Medulla oblongata (tissue), 1 donor: ENCODE measurements around the gene DENND5B.
"Not testable (repeated sequence)": the region's sequence is repeated elsewhere in the genome, so short reads cannot be mapped to it uniquely, and the experiment has no call there.

ENCODE experiments used
- DNase-seq: peaks from one replicate; pipeline ENCODE4 v3.0.0-alpha.2; 2015; ENCODE audit errors: extremely low spot score

The DENND5B gene

DNA sequence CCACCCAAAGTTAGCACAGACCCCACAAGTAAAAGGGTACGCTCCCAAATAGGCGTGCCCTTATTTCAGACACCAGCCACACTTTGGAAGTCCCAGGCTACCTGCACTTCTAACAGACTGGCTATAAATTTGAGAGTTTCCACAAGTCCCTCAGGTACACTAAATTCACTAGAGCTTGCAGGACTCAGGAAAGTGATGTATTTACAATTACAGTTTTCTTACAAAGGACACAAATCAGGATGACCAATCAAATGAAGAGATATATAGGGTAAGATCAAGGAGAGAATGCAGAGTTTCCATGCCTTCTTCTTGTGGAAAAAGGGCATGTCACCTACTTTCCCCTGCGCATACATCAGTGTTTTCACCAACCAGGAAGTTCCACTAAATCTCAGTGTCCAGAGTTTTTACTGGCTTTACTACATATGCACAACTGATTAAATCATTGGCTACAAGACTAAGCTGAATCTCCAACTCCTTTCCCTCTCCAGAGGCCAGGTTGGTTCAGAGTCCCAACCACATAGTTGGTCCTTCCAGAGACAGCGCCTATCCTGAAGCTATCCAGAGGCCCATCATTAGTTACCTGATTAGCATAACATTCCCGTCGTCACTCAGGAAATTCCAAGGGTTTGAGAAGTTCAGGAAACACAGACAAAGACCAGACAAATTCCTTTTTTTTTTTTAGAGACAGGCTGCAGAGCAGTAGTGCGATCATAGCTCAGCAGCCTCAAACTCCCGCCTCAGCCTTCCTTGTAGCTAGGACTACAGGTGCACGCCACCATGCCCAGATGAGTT is 84.2 kb downstream of the DENND5B start:
- no peak for DNase-seq

DNA sequence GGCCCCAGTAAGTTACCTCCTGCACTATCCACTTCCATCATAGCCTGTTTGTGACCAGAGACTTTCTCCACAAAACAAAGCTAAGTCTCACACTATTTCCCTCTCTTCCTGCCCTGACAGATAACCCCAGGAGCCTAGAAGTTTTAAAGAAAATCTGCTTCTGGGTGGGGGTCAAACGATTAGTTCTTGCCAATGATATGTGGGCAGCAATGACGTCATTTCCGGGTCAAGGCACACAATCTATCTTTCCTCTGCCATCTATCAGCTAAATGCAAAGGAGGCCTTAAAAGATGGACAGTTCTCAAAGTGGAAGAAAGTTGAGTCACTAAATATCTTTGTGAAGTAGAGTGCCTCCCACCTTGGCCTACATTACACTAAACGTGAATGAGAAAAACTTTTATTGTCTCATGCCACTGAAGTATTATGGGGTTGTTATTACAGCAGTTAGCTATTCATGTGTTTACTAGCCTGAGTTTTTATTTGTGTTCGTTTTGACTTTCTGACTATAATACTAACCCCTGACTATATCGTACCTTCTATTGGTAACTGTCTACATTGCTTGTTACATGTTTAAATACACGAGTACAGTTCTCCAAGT is 86.2 kb downstream of the DENND5B start:
- DNase-seq, result no peak

DNA sequence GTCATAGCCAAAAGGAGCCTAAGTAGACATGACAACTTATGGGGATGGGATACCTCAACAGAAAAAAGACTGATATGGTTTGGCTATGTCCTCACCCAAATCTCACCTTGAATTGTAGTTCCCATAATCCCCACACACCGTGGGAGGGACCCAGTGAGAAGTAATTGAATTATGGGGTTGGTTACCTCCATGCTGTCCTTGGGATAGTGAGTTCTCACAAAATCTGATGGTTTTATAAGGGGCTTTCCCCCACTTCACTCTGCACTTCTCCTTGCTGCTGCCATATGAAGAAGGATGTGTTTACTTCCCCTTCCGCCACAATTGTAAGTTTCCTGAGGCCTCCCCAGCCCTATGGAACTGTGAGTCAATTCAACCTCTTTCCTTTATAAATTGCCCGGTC is 89.9 kb downstream of the DENND5B start:
- DNase-seq, result not testable (repeated sequence)

DNA sequence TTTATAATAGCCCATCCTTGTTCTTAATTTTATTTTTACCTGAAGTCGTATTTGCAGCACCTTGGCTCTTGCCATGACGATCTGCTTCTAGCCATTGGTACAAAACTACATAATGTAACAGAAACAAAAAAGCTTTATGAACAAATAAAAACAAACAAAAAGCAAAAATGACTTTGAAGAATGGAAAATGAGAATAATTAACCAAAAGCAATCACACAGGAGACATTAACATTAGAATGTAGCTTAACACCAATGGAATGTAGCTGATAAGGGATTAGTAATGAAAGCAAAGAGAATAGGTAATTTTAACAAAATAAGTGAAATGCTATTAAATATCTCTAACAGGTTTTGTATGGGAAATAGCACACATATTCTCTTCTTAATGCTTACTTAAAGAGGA is 91.4 kb downstream of the DENND5B start:
- no peak for DNase-seq

DNA sequence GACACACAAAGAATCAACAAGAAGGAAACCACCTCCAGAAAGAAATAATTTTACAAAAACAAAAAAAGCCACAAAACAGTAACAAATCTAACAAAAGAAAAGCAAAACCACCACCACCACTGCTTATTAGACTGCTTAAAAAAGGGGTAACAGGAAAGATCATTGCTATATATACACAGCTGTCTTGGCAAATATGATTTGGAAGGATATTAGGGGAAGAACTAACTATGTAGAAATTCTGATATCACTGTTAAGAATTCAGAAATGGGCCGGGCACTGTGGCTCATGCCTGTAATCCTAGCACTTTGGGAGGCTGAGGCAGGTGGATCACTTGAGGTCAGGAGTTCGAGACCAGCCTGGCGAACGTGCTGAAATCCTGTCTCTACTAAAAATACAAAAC is 92.5 kb downstream of the DENND5B start:
- DNase-seq, result no peak

DNA sequence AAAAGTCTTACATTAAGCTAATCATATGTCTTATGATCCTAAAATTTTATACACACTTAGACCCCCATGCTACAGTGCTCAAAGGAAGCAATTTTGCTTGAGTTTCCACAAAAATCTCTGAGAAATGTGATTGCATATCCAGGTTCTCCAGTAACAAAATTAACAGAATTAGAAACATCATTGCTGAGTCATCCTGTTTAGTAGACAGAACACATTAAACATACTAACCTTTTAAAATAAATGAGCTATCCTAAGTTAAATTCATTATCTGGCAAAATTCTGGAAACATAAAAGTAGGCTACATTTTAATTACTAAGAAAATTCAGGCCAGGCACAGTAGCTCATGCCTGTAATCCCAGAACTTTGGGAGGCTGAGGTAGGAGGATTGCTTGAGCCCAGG is 94.7 kb downstream of the DENND5B start:
- DNase-seq, result no peak

DNA sequence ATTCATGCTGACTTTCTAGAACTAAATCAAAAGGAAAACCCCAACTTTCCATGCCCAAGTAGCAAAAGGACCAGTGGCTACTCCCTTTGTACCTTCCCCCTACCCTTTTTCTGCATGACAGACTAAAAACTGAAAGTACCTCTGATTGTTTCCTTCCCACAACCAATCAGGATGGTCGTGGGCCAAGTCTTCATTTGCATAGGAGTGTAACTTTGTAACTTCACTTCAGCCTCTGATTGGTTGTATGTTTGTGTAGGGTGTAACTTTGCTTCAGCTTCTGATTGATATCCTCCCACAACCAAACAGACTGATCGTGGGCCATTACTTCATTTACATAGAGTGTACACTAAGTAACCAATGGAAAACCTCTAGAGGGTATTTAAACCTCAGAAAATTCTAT is 96.5 kb downstream of the DENND5B start:
- DNase-seq, result no peak

DNA sequence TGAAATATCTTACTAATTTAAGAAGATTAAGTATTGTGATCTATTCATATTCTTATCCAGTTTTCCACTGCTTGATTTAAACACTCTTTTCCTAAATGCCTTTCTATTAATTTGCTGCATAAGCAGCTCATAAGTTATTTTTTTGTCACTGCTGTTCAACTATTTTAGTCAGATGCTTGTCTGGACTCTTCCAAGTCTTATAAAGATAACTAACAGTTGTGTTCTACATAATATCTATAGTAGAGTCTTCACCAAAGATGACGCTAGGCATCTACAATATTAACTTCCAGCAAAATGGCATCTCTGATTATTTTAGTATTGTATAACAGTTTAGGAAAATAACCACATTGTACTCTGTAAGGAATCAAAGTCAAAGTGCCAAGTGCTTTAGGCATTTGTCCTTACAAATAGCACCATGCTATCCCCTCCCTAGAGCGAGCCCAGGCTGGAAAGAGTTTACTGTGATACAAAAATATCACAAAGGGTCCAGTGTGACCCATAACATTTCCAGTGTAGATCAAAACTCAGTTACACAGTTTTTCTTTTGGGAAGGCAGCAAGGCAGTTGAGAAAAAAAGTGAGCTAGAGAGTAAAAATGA is 98.2 kb downstream of the DENND5B start:
- no peak for DNase-seq

DNA sequence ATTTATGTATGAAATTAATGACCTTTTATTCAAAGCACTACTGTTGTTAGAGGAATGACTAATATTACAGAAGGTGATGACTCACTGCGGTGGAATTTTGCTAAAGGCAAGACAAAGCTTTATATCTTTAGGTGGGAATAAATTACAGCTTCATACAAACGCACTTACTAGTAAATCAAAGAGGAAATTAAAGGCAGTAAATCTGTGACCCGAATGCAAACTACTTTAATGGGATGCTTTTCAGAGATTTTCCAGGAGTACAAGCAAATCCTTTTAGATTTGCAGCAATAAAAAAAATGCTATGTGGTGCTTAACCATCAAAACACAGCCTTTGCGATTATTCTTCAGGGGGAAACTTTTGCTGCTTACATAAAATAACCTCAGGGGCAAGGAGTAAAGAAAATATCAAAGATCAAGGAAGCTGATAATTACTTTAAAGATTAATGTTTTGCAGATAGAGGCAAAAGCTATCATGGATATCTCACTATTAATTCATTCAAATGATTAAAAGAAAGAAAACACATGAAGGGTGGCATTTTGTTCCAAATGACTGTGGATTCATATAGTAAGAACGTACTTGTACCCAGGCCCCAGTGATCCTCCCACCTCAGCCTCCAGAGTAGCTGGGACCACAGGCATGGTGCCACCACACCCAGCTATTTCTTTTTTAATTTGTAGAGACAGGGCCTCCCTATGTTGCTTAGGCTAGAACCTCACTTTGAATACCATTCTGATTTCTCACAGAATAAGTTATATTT is 98.9 kb downstream of the DENND5B start:
- DNase-seq, result no peak

DNA sequence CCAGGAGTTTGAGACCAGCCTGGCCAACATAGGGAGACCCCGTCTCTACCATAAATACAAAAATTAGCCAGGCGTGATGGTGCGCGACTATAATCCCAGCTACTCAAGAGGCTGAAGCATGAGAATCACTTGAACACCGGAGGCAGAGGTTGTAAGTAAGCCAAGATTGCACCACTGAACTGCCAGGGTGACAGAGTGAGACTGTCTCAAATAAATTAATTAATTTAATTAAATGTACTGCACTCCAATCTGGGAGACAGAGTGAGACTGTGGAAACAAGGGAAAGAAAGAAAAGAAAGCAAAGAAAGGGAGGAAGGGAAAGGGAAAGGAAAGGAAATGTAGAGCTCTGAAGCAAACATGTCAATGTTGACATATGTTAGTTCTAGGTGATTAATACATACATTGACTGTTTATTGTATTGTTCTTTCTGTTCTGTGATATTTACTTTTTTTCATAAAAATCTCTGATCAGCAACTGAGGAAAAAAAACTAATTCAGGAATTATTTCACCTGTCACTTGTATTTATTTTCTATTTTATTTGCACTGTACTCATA is 99.6 kb downstream of the DENND5B start:
- no peak for DNase-seq

DNA sequence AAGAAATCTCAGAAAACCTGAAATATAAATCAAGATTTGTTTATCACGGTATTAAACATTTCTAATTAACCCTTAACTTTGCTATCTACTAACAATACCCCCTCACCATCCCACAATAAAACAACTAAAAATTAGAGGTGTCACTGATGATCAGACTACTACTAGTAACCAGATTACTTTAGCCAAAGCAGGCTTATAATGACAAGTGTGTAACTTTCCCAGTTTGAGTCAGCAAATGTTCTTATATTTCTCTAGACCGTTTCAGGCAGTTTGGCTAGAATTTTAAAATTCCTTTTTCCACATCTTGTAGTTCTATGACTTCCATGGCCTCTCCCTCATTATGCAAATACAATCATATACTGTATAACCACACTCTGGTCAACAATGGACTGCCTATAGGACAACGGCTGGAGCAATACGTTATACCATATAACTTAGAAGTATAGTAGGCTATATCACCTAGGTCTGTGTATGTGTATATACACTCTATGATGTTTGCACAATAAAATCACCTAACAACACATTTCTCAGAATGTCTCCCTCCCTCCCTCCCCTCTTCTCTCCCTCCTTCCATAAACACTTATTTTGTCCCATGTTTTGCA is 102.1 kb downstream of the DENND5B start:
- no peak for DNase-seq

DNA sequence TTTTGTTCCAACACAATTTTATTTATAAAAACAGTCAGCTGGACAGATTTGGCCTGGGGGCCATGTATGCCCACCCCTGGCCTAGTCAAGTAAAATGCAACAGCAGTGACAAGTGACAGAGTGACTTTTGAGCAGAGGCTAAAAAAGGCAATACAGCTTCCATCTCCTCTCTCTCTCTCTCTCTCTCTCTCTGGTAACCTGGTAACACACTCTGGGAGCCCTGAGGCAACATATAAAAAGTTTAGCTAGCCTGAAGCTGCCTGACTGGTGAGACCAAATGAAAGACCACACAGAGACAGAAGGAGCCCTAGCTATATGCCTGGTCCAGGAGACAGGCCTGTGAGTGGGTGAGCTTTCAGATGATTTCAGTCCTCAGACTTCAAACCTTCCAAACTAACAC is 105.4 kb downstream of the DENND5B start:
- DNase-seq, result no peak

DNA sequence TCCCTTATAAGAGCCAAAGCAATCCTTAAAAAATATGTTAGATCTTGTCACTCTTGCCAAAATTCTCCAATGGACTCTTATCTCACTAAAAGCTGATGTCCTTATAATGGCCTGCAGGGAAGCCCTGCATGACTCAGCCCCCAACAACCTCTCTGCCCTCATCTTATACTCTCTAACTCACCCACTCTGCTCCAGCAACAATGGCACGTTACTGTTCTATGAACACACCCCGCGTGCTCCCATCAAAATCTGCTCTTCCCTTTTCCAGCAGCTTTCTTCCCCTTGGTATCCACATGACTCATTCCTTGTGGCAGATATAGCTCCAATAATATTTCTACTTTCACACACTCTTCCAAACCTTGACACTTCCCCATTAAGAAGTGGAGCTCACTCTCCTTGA is 108.1 kb downstream of the DENND5B start:
- DNase-seq, result no peak

DNA sequence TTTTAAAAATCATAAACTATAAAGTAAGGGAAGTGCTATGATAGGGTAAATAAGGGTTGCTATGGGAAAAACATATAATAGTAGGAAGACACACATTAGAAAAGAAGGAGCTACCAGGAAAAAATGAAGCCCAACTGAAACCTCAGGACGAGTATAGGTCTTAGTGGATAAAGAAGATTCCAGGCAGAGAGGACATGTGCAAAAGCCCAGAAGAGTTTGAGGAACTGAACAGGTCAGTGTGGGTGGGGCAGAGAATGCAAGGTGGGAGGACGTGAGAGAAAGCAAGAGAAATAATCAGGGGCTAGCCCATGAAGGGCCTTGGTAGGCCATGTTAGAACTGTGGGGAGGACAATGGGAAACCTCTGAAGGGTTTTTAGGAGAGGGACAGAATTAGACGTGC is 109.5 kb downstream of the DENND5B start:
- no peak for DNase-seq

DNA sequence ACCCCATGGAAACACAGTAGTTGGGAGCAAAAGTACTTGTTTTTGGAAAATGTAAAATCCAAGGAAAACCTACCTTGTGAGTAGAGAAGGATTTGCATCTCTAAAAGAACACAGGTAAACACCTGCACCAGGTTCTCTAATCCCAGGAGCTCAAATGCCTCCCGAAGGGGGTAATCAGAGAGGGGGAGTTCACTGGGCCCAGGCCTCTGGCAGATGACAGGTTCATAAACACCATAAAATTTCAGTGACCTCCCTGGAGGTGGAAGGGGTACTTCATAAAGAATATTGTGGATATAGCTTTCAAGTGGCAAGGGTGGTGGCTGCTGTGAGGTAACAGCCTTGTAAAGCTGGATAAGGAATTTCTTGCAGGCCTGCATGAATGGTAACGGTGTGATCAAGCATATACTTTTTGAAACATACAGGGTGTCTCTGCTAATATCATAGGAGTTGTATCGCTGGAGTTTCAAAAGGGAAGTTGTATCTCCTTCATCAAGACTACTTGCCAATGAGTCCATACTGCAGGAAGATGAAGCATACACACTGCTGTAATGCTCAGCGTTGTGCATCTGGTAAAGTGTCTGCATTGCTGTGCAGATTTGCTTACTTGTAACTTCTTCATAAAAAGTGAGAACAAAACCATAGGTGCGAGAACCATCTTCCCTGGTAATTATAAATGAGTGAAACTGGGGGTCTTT is 111.3 kb downstream of the DENND5B start:
- DNase-seq, result no peak

DNA sequence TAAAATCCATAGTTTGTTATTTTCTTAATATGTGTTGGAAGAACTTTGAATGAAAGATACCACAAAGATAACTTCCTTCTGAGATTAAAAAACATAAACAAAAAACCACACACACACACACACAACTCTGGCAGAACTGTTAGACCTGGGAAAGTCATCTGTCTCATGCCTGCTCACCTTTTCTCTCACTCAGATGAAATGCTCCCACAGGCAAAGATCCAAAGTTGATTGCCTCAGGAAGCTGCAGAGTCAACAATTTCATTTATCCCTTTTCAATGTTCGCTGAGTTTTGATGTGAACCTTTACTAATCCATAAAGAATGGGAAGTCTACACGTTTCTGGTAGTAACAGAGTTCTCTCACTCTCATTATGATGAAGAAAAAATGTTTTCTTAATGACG is 112.0 kb downstream of the DENND5B start:
- no peak for DNase-seq

DNA sequence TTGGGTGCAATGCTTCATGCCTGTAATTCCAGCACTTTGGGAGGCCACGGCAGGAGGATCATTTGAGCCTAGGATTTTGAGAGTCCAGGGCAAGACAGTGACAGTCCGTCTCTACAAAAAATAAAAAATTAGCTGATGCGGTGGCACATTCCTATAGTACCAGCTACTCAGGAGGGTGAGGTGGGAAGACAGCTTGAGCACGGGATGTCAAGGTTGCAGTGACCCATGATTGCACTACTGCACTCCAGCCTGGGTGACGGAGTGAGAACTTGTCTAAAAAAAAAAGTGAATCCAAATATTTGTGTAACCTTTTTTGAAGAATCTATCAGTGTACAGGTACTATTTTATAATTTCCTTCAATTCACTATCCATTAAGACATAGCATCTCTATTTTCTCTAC is 112.5 kb downstream of the DENND5B start:
- DNase-seq, result no peak

DNA sequence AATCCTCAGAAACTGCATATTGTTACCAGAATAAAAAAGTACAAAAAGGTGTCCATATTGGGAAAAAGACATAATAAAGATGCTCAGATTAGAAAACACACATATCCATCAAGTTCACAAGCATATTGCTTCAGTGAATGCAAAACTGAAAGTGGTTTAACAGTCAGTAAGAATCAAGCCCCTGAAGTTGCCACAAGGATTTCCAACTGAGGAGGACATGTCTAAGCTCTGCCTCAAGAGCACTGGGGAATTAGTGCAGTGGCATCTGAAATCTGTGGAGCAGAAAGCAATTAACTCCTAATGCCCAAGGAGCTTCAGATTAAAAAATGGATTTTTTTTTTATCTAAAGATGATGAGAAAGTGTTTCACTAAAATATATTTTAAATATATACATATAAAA is 113.2 kb downstream of the DENND5B start:
- DNase-seq, result no peak

DNA sequence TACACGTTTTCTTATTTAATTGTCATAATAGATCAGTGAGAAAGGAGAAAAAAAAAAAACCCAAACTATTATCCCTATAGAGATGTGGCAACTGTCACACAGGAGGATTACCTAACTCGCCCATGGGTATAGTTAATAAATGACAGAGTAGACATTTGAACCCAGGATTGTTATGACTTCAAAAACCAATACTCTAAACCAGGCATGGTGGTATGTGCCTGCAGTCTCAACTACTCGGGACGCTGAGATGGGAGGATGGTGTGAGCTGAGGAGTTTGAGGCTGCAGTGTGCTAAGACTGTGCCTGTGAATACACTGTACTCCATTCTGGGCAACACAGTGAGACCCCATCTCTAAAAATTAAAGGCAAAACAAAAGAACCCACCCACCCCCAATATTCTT is 114.5 kb downstream of the DENND5B start:
- DNase-seq, result no peak

DNA sequence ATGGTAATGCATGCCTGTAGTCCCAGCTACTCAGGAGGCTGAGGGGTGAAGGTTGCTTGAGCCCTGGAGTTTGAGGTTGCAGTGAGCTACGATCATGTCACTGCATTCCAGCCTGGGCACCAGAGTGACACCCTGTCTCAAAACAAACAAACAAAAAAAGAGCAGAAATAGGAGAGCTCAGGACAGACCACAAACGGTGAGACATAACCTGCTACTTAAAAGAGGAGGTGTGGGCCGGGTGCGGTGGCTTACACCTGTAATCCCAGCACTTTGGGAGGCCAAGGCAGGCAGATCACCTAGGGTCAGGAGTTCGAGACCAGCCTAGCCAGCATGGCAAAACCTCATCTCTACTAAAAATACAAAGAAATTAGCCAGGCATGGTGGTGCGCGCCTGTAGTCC is 115.3 kb downstream of the DENND5B start:
- not testable (repeated sequence) for DNase-seq

DNA sequence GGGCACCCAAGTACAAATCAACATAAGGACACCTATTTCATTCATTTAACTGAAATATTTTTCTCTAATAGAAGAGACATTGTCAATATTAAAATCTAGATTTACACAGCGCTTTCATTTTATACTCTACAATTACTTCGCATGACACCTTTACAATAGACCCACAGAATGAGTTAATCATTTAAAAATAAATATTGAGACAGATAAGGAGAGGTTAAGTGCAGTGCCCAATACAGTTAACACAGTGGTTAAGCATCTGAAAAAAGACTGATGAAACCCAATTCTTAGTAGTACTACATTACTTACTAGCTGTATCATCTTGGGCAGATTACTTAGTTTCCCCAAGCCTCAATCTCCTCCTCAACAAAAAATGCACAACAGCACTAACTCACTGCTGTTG is 116.2 kb downstream of the DENND5B start:
- DNase-seq, result no peak
